BLaER1 (cell line): Measurements from ENCODE around the gene NR2F1.

Source experiments
- H3K27ac ChIP-seq: shearing (Covaris generic); formaldehyde crosslinking; 2 replicates; pipeline ENCODE4 v1.8.1; 2022
- H3K27me3 ChIP-seq: shearing (Covaris generic); formaldehyde crosslinking; 2 replicates; pipeline ENCODE4 v1.8.1; 2022
- H3K36me3 ChIP-seq: shearing (Covaris generic); formaldehyde crosslinking; 2 replicates; pipeline ENCODE4 v1.8.1; 2022
- H3K4me1 ChIP-seq: shearing (Covaris generic); formaldehyde crosslinking; 2 replicates; pipeline ENCODE4 v1.8.1; 2022
- H3K4me2 ChIP-seq: shearing (Covaris generic); formaldehyde crosslinking; 2 replicates; pipeline ENCODE4 v1.8.1; 2022
- H3K4me3 ChIP-seq: shearing (Covaris generic); formaldehyde crosslinking; 2 replicates; pipeline ENCODE4 v1.8.1; 2022
- H3K9ac ChIP-seq: shearing (Covaris generic); formaldehyde crosslinking; 2 replicates; pipeline ENCODE4 v1.8.1; 2022
- H3K9me3 ChIP-seq: shearing (Covaris generic); formaldehyde crosslinking; 2 replicates; pipeline ENCODE4 v1.8.1; 2022
- H4K20me1 ChIP-seq: shearing (Covaris generic); formaldehyde crosslinking; 2 replicates; pipeline ENCODE4 v1.8.1; 2022
- Cebpa-rat ChIP-seq: shearing (Covaris generic); IDR thresholded peaks from 2 replicates; pipeline ENCODE4 v1.8.1; 2022

Gene NR2F1

GRCh38 chr5:93577854-93578812 is 4.9 kb upstream of the NR2F1 start:
- H3K9ac ChIP-seq = no peak overlapping the region
- peaks cover 96% of the 10 kb centered on the region for H4K20me1 ChIP-seq
- no peak for TF ChIP-seq Cebpa-rat
- peak overlapping the region; percentile 83 for H3K4me2 ChIP-seq
- peaks cover 30% of the 10 kb centered on the region for H3K4me1 ChIP-seq
- no peaks in the 10 kb centered on the region for H3K36me3 ChIP-seq
- H3K9me3 ChIP-seq = peaks cover 10% of the 10 kb centered on the region
- no peak overlapping the region for H3K27ac ChIP-seq
- peaks cover 100% of the 10 kb centered on the region for H3K27me3 ChIP-seq
- H3K4me3 ChIP-seq = no peak overlapping the region

- H4K20me1 ChIP-seq = peaks cover 96% of the 10 kb centered on the region
- no peaks in the 10 kb centered on the region for H3K36me3 ChIP-seq
- peak overlapping the region; percentile 59 for H3K4me3 ChIP-seq
- TF ChIP-seq Cebpa-rat = no peak
- H3K4me1 ChIP-seq = peaks cover 33% of the 10 kb centered on the region
- peak overlapping the region; percentile 83 for H3K4me2 ChIP-seq
- H3K9ac ChIP-seq = no peak overlapping the region
- peaks cover 100% of the 10 kb centered on the region for H3K27me3 ChIP-seq
- peaks cover 1% of the 10 kb centered on the region; the same call in 1 of the 2 replicates for H3K9me3 ChIP-seq
- no peak overlapping the region for H3K27ac ChIP-seq
Measured at GRCh38 chr5:93578813-93579691, 4.0 kb upstream of the NR2F1 start.

- Histone ChIP-seq H3K36me3 (no peaks in the 10 kb centered on the region), H4K20me1 (peaks cover 93% of the 10 kb centered on the region), H3K9ac (no peak overlapping the region), H3K4me3 (peak overlapping the region; percentile 59), H3K27ac (no peak overlapping the region), H3K4me1 (peaks cover 37% of the 10 kb centered on the region), H3K27me3 (peaks cover 100% of the 10 kb centered on the region), H3K9me3 (no peaks in the 10 kb centered on the region), H3K4me2 (peak overlapping the region; percentile 83)
- no peak for TF ChIP-seq Cebpa-rat
Measured at GRCh38 chr5:93579692-93580062, 3.3 kb upstream of the NR2F1 start.

GRCh38 chr5:93580063-93580926 is 2.7 kb upstream of the NR2F1 start:
- Histone ChIP-seq H3K27ac (no peak overlapping the region), H3K4me3 (peak overlapping the region; percentile 59), H3K27me3 (peaks cover 100% of the 10 kb centered on the region), H3K36me3 (no peaks in the 10 kb centered on the region), H3K4me2 (peak overlapping the region; percentile 83), H3K9me3 (no peaks in the 10 kb centered on the region), H3K4me1 (peaks cover 37% of the 10 kb centered on the region), H4K20me1 (peaks cover 92% of the 10 kb centered on the region), H3K9ac (no peak overlapping the region)
- TF ChIP-seq Cebpa-rat = no peak

GRCh38 chr5:93580927-93581445 is 2.0 kb upstream of the NR2F1 start, which contains the start of gene NR2F1-AS1:
NR2F1-AS1 (minus strand) TSS chr5:93581219.
- Histone ChIP-seq H4K20me1 (peaks cover 92% of the 10 kb centered on the region), H3K4me2 (peak within 1 kb of the TSS; percentile 83), H3K4me3 (peak within 1 kb of the TSS; percentile 59), H3K9me3 (no peaks in the 10 kb centered on the region), H3K4me1 (peaks cover 37% of the 10 kb centered on the region), H3K27ac (no peak within 1 kb of the TSS), H3K9ac (no peak within 1 kb of the TSS), H3K36me3 (no peaks in the 10 kb centered on the region), H3K27me3 (peaks cover 100% of the 10 kb centered on the region)
- no peak for TF ChIP-seq Cebpa-rat

GRCh38 chr5:93582167-93582462 is 907 bp upstream of the NR2F1 start:
- no peak overlapping the region for H3K9ac ChIP-seq
- H3K4me1 ChIP-seq = peaks cover 37% of the 10 kb centered on the region
- H3K4me2 ChIP-seq = no peak overlapping the region
- H4K20me1 ChIP-seq = peaks cover 92% of the 10 kb centered on the region
- no peak for TF ChIP-seq Cebpa-rat
- no peaks in the 10 kb centered on the region for H3K36me3 ChIP-seq
- H3K27me3 ChIP-seq = peaks cover 100% of the 10 kb centered on the region
- H3K27ac ChIP-seq = no peak overlapping the region
- H3K9me3 ChIP-seq = no peaks in the 10 kb centered on the region
- H3K4me3 ChIP-seq = no peak overlapping the region

GRCh38 chr5:93583439-93583767 is 381 bp downstream of the NR2F1 start:
- no peak overlapping the region for H3K27ac ChIP-seq

GRCh38 chr5:93583768-93584595 is 960 bp downstream of the NR2F1 start:
- Histone ChIP-seq H3K27me3 (peaks cover 100% of the 10 kb centered on the region), H4K20me1 (peaks cover 91% of the 10 kb centered on the region), H3K9ac (no peak overlapping the region), H3K36me3 (no peaks in the 10 kb centered on the region), H3K4me3 (peak overlapping the region; percentile 57), H3K4me1 (peaks cover 28% of the 10 kb centered on the region), H3K9me3 (peaks cover 13% of the 10 kb centered on the region), H3K4me2 (peak overlapping the region; percentile 80), H3K27ac (no peak overlapping the region)
- no peak for TF ChIP-seq Cebpa-rat

More at GRCh38 chr5:93583439-93583767, 381 bp downstream of the NR2F1 start:
- H3K27me3 ChIP-seq = peaks cover 100% of the 10 kb centered on the region
- peaks cover 34% of the 10 kb centered on the region for H3K4me1 ChIP-seq
- no peak for TF ChIP-seq Cebpa-rat
- H3K9ac ChIP-seq = no peak overlapping the region
- no peak overlapping the region for H3K4me3 ChIP-seq
- H3K36me3 ChIP-seq = no peaks in the 10 kb centered on the region
- peaks cover 92% of the 10 kb centered on the region for H4K20me1 ChIP-seq
- peaks cover 11% of the 10 kb centered on the region for H3K9me3 ChIP-seq
- no peak overlapping the region for H3K4me2 ChIP-seq
